HEK293 (cell line): Measurements from ENCODE around the gene TPI1.
A peak's percentile ranks its signal among the peaks of the same experiment; 100 is the strongest.

Experiments used
- HIC1 ChIP-seq: fragments of 450-650 bp; formaldehyde crosslinking; IDR thresholded peaks from 2 replicates; pipeline ENCODE4 v1.5.1; 2016; ENCODE audit warnings: missing biosample characterization, missing genetic modification characterization
- KLF9 ChIP-seq: fragments of 450-650 bp; formaldehyde crosslinking; IDR thresholded peaks from 2 replicates; pipeline ENCODE4 v1.5.1; 2016; ENCODE audit warnings: missing biosample characterization, missing genetic modification characterization, low read depth
- MYNN ChIP-seq: fragments of 450-650 bp; formaldehyde crosslinking; IDR thresholded peaks from 2 replicates; pipeline ENCODE4 v1.5.1; 2016; ENCODE audit warnings: missing biosample characterization, missing genetic modification characterization, borderline replicate concordance
- TRIM28 ChIP-seq: IDR thresholded peaks from 2 replicates; pipeline ENCODE4 v1.6.1; 2011; ENCODE audit warnings: low read length, control low read depth, borderline replicate concordance
- YY1 ChIP-seq: fragments of 450-650 bp; formaldehyde crosslinking; IDR thresholded peaks from 2 replicates; pipeline ENCODE4 v1.5.1; 2018; ENCODE audit warnings: missing biosample characterization, missing genetic modification characterization
- ZBTB17 ChIP-seq: fragments of 450-650 bp; formaldehyde crosslinking; IDR thresholded peaks from 2 replicates; pipeline ENCODE4 v1.5.1; 2016; ENCODE audit warnings: missing biosample characterization, missing genetic modification characterization
- ZBTB49 ChIP-seq: fragments of 450-650 bp; formaldehyde crosslinking; IDR thresholded peaks from 2 replicates; pipeline ENCODE4 v1.5.1; 2016; ENCODE audit warnings: missing biosample characterization, missing genetic modification characterization, low read depth
- ZFP3 ChIP-seq: fragments of 450-650 bp; formaldehyde crosslinking; IDR thresholded peaks from 2 replicates; pipeline ENCODE4 v1.5.1; 2016; ENCODE audit warnings: low read depth, missing biosample characterization, missing genetic modification characterization
- ZFP37 ChIP-seq: fragments of 450-650 bp; formaldehyde crosslinking; IDR thresholded peaks from 2 replicates; pipeline ENCODE4 v1.5.1; 2016; ENCODE audit warnings: missing biosample characterization, missing genetic modification characterization
- ZNF132 ChIP-seq: fragments of 450-650 bp; formaldehyde crosslinking; IDR thresholded peaks from 2 replicates; pipeline ENCODE4 v1.5.1; 2017; ENCODE audit warnings: missing biosample characterization, missing genetic modification characterization, borderline replicate concordance
- ZNF174 ChIP-seq: fragments of 450-650 bp; formaldehyde crosslinking; IDR thresholded peaks from 2 replicates; pipeline ENCODE4 v1.5.0; 2017; ENCODE audit warnings: missing biosample characterization, mild to moderate bottlenecking, missing genetic modification characterization
- ZNF223 ChIP-seq: fragments of 450-650 bp; formaldehyde crosslinking; IDR thresholded peaks from 2 replicates; pipeline ENCODE4 v1.5.1; 2016; ENCODE audit warnings: missing biosample characterization, missing genetic modification characterization
- ZNF23 ChIP-seq: fragments of 450-650 bp; formaldehyde crosslinking; IDR thresholded peaks from 2 replicates; pipeline ENCODE4 v1.5.1; 2016; ENCODE audit warnings: missing biosample characterization, missing genetic modification characterization, borderline replicate concordance
- ZNF391 ChIP-seq: fragments of 450-650 bp; formaldehyde crosslinking; IDR thresholded peaks from 2 replicates; pipeline ENCODE4 v1.5.1; 2016; ENCODE audit warnings: low read depth, missing biosample characterization, missing genetic modification characterization, borderline replicate concordance
- ZNF513 ChIP-seq: fragments of 450-650 bp; IDR thresholded peaks from 2 replicates; pipeline ENCODE4 v1.5.1; 2018; ENCODE audit warnings: missing biosample characterization, missing genetic modification characterization
- ZNF521 ChIP-seq: fragments of 450-650 bp; formaldehyde crosslinking; IDR thresholded peaks from 2 replicates; pipeline ENCODE4 v1.5.1; 2017; ENCODE audit warnings: missing biosample characterization, mild to moderate bottlenecking, missing genetic modification characterization
- ZNF558 ChIP-seq: fragments of 450-650 bp; formaldehyde crosslinking; IDR thresholded peaks from 2 replicates; pipeline ENCODE4 v1.5.1; 2016; ENCODE audit warnings: missing biosample characterization, missing genetic modification characterization
- ZNF596 ChIP-seq: fragments of 450-650 bp; IDR thresholded peaks from 2 replicates; pipeline ENCODE4 v1.5.0; 2018; ENCODE audit warnings: missing biosample characterization, mild to moderate bottlenecking, missing genetic modification characterization, moderate library complexity
- ZNF626 ChIP-seq: fragments of 450-650 bp; sonication (Bioruptor Pico); formaldehyde crosslinking; IDR thresholded peaks from 2 replicates; pipeline ENCODE4 v1.5.1; 2018; ENCODE audit warnings: missing biosample characterization, missing genetic modification characterization, inconsistent platforms
- ZNF629 ChIP-seq: fragments of 450-650 bp; formaldehyde crosslinking; IDR thresholded peaks from 2 replicates; pipeline ENCODE4 v1.5.1; 2017; ENCODE audit warnings: missing biosample characterization, missing genetic modification characterization
- ZNF639 ChIP-seq: fragments of 450-650 bp; formaldehyde crosslinking; IDR thresholded peaks from 2 replicates; pipeline ENCODE4 v1.5.1; 2016; ENCODE audit warnings: missing biosample characterization, missing genetic modification characterization
- ZNF654 ChIP-seq: fragments of 450-650 bp; formaldehyde crosslinking; IDR thresholded peaks from 2 replicates; pipeline ENCODE4 v1.5.1; 2016; ENCODE audit warnings: low read depth, missing biosample characterization, missing genetic modification characterization
- ZNF664 ChIP-seq: fragments of 450-650 bp; formaldehyde crosslinking; IDR thresholded peaks from 2 replicates; pipeline ENCODE4 v1.5.1; 2016; ENCODE audit warnings: missing biosample characterization, missing genetic modification characterization
- ZNF791 ChIP-seq: fragments of 450-650 bp; formaldehyde crosslinking; IDR thresholded peaks from 2 replicates; pipeline ENCODE4 v1.5.1; 2016; ENCODE audit warnings: missing biosample characterization, missing genetic modification characterization
- ZNF843 ChIP-seq: fragments of 450-650 bp; formaldehyde crosslinking; IDR thresholded peaks from 2 replicates; pipeline ENCODE4 v1.5.1; 2016; ENCODE audit warnings: missing biosample characterization, missing genetic modification characterization
- ZSCAN30 ChIP-seq: fragments of 450-650 bp; IDR thresholded peaks from 2 replicates; pipeline ENCODE4 v1.5.1; 2018; ENCODE audit warnings: missing biosample characterization, mild to moderate bottlenecking, missing genetic modification characterization, moderate library complexity
- ZSCAN4 ChIP-seq: fragments of 450-650 bp; formaldehyde crosslinking; IDR thresholded peaks from 2 replicates; pipeline ENCODE4 v1.5.1; 2017; ENCODE audit warnings: missing biosample characterization, missing genetic modification characterization
- ZXDB ChIP-seq: fragments of 450-650 bp; formaldehyde crosslinking; IDR thresholded peaks from 2 replicates; pipeline ENCODE4 v1.5.1; 2016; ENCODE audit warnings: missing biosample characterization, missing genetic modification characterization
- TF ChIP-seq, protein P1 (sequence below): fragments of 450-650 bp; formaldehyde crosslinking; IDR thresholded peaks from 2 replicates; pipeline ENCODE4 v1.5.1; 2016; ENCODE audit warnings: missing biosample characterization, missing genetic modification characterization

Gene TPI1

GRCh38 chr12:6867413-6868210 lies at the start of gene TPI1 (continued):
- TF ChIP-seq ZSCAN4 (no peak), HIC1 (0 out of 2 replicates have a peak, but pooled peaks have one; percentile 32), ZNF132 (tag by site-specific recombination) (no peak), ZNF513 (tag by site-specific recombination) (no peak), ZNF664 (no peak), ZNF558 (tag by site-specific recombination) (no peak), ZBTB17 (tag by site-specific recombination) (no peak), KLF9 (peak; percentile 29; the same call in 1 of the 2 replicates), ZNF391 (tag by site-specific recombination) (peak; percentile 82; the same call in 1 of the 2 replicates), ZNF521 (tag by site-specific recombination) (no peak), ZNF223 (tag by site-specific recombination) (no peak), ZNF596 (tag by site-specific recombination) (no peak; the same call in none of the 2 replicates), ZBTB49 (tag by site-specific recombination) (no peak), ZSCAN30 (tag by site-specific recombination) (0 out of 2 replicates have a peak, but pooled peaks have one; percentile 77), ZNF843 (tag by site-specific recombination) (no peak), YY1 (peak; percentile 80), ZNF639 (no peak), ZNF791 (tag by site-specific recombination) (no peak), ZFP3 (tag by site-specific recombination) (no peak), TRIM28 (no peak), ZFP37 (no peak), ZNF629 (tag by site-specific recombination) (no peak; the same call in 1 of the 2 replicates), ZNF174 (tag by site-specific recombination) (no peak), ZNF626 (tag by site-specific recombination) (no peak), ZXDB (peak; percentile 57; the same call in 1 of the 2 replicates), ZNF654 (tag by site-specific recombination) (no peak), MYNN (tag by site-specific recombination) (no peak), ZNF23 (no peak)
- TF ChIP-seq, protein P1, sequence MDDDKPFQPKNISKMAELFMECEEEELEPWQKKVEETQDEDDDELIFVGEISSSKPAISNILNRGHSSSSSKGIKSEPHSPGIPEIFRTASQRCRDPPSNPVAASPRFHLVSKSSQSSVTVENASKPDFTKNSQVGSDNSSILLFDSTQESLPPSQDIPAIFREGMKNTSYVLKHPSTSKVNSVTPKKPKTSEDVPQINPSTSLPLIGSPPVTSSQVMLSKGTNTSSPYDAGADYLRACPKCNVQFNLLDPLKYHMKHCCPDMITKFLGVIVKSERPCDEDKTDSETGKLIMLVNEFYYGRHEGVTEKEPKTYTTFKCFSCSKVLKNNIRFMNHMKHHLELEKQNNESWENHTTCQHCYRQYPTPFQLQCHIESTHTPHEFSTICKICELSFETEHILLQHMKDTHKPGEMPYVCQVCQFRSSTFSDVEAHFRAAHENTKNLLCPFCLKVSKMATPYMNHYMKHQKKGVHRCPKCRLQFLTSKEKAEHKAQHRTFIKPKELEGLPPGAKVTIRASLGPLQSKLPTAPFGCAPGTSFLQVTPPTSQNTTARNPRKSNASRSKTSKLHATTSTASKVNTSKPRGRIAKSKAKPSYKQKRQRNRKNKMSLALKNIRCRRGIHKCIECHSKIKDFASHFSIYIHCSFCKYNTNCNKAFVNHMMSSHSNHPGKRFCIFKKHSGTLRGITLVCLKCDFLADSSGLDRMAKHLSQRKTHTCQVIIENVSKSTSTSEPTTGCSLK (tag by site-specific recombination): no peak
